HepG2 (cell line): Measurements from ENCODE around the gene NRL. TPM values are rescaled to one million over a fixed set of nuclear protein-coding genes. Genes with fewer than 3 reads are reported as not detected.

Experiments
- ATF6 ChIP-seq: sonication (generic); formaldehyde crosslinking; conservative IDR thresholded peaks from 2 replicates; pipeline ENCODE4 v1.4.0; 2020; ENCODE audit warnings: missing genetic modification reagents
- ATF7 ChIP-seq, 2 experiments: fragments of 450-650 bp in 1 of 2; sonication (generic) in 1 of 2; formaldehyde crosslinking in 1 of 2; IDR thresholded peaks; 2 replicates each; pipeline versions ENCODE4 v1.4.0 to v1.6.1; 2016 to 2020; ENCODE audit warnings: antibody characterized with exemption in 1 of 2, mild to moderate bottlenecking in 1 of 2, missing genetic modification reagents in 1 of 2
- BRCA1 ChIP-seq: sonication (generic); formaldehyde crosslinking; IDR thresholded peaks from 2 replicates; pipeline ENCODE4 v1.4.0; 2020; ENCODE audit warnings: missing genetic modification reagents
- CAMTA2 ChIP-seq: sonication (generic); formaldehyde crosslinking; IDR thresholded peaks from 2 replicates; pipeline ENCODE4 v1.4.0; 2020; ENCODE audit warnings: mild to moderate bottlenecking, missing genetic modification reagents, borderline replicate concordance
- CEBPG ChIP-seq: IDR thresholded peaks from 2 replicates; pipeline ENCODE4 v1.6.1; 2016
- CHCHD3 ChIP-seq: sonication (generic); formaldehyde crosslinking; IDR thresholded peaks from 2 replicates; pipeline ENCODE4 v1.8.0; 2022; ENCODE audit warnings: mild to moderate bottlenecking, missing genetic modification reagents, moderate library complexity
- CREM ChIP-seq, 2 experiments: sonication (generic) in 1 of 2; formaldehyde crosslinking in 1 of 2; IDR thresholded peaks; 2 replicates each; pipeline versions ENCODE4 v1.4.0 to v1.6.1; 2016 to 2020; ENCODE audit warnings: antibody characterized with exemption in 1 of 2, mild to moderate bottlenecking in 1 of 2, missing genetic modification reagents in 1 of 2
- DR1 ChIP-seq: sonication (generic); formaldehyde crosslinking; IDR thresholded peaks from 2 replicates; pipeline ENCODE4 v1.8.0; 2021; ENCODE audit warnings: mild to moderate bottlenecking, missing genetic modification reagents, inconsistent platforms
- ESRRA ChIP-seq: sonication (generic); formaldehyde crosslinking; IDR thresholded peaks from 2 replicates; pipeline ENCODE4 v1.5.1; 2020; ENCODE audit warnings: mild to moderate bottlenecking, low read depth, missing genetic modification reagents
- HOMEZ ChIP-seq: IDR thresholded peaks from 2 replicates; pipeline ENCODE4 v1.6.1; 2016; ENCODE audit warnings: low read depth
- MAFF ChIP-seq: IDR thresholded peaks from 2 replicates; pipeline ENCODE4 v1.6.1; 2011; ENCODE audit warnings: low read depth, low read length, improper control_type of control experiment
- MEF2D ChIP-seq: sonication (generic); formaldehyde crosslinking; IDR thresholded peaks from 2 replicates; pipeline ENCODE4 v1.5.1; 2020; ENCODE audit warnings: mild to moderate bottlenecking, missing genetic modification reagents
- MIER2 ChIP-seq: IDR thresholded peaks from 2 replicates; pipeline ENCODE4 v1.6.1; 2016; ENCODE audit warnings: missing biosample characterization, missing genetic modification reagents
- MTF1 ChIP-seq: sonication (generic); formaldehyde crosslinking; IDR thresholded peaks from 2 replicates; pipeline ENCODE4 v1.5.0; 2020; ENCODE audit warnings: missing genetic modification reagents
- RBFOX2 ChIP-seq: fragments of 200-400 bp; formaldehyde crosslinking; IDR thresholded peaks from 2 replicates; pipeline ENCODE4 v1.6.1; 2017; ENCODE audit warnings: low read depth, mild to moderate bottlenecking, low read length
- SIN3A ChIP-seq: IDR thresholded peaks from 2 replicates; pipeline ENCODE4 v1.6.1; 2011; ENCODE audit warnings: low read depth, mild to moderate bottlenecking, control low read depth, low read length, borderline replicate concordance
- SMAD3 ChIP-seq: sonication (generic); formaldehyde crosslinking; IDR thresholded peaks from 2 replicates; pipeline ENCODE4 v1.4.0; 2020; ENCODE audit warnings: missing genetic modification reagents
- TBX3 ChIP-seq: fragments of 450-650 bp; IDR thresholded peaks from 2 replicates; pipeline ENCODE4 v1.6.1; 2017; ENCODE audit warnings: antibody characterized with exemption, mild to moderate bottlenecking, inconsistent platforms, borderline replicate concordance
- ZNF121 ChIP-seq: sonication (generic); formaldehyde crosslinking; IDR thresholded peaks from 2 replicates; pipeline ENCODE4 v1.5.0; 2020; ENCODE audit warnings: mild to moderate bottlenecking, missing genetic modification reagents
- ZNF33B ChIP-seq: sonication (generic); formaldehyde crosslinking; IDR thresholded peaks from 2 replicates; pipeline ENCODE4 v1.5.1; 2020; ENCODE audit warnings: mild to moderate bottlenecking, missing genetic modification reagents
- ZNF503 ChIP-seq: sonication (generic); formaldehyde crosslinking; IDR thresholded peaks from 2 replicates; pipeline ENCODE4 v1.4.0; 2020; ENCODE audit warnings: missing genetic modification reagents
- ZNF605 ChIP-seq: sonication (generic); formaldehyde crosslinking; IDR thresholded peaks from 2 replicates; pipeline ENCODE4 v1.8.0; 2022; ENCODE audit warnings: mild to moderate bottlenecking, missing genetic modification reagents
- ZNF614 ChIP-seq: IDR thresholded peaks from 2 replicates; pipeline ENCODE4 v1.6.1; 2018; ENCODE audit warnings: missing biosample characterization, missing genetic modification reagents, inconsistent platforms, borderline replicate concordance
- ZNF766 ChIP-seq: sonication (generic); formaldehyde crosslinking; IDR thresholded peaks from 2 replicates; pipeline ENCODE4 v1.5.0; 2020; ENCODE audit warnings: missing genetic modification reagents, borderline replicate concordance
- ZNF841 ChIP-seq: sonication (generic); formaldehyde crosslinking; IDR thresholded peaks from 2 replicates; pipeline ENCODE4 v1.8.1; 2023; ENCODE audit warnings: missing genetic modification reagents, borderline replicate concordance
- ZSCAN22 ChIP-seq: sonication (generic); formaldehyde crosslinking; IDR thresholded peaks from 2 replicates; pipeline ENCODE4 v1.4.0; 2020; ENCODE audit warnings: mild to moderate bottlenecking, missing genetic modification reagents
- polyA plus RNA-seq, 8 experiments: library from polyadenylated mRNA; depleted of rRNA in 3 of 8; stranded (reverse) in 7 of 8; unstranded in 1 of 8; fragments of >200 nt; fragmentation: Illumina TruSeq in 4 of 8; extraction: Trizol in 4 of 8; gene quantifications; 2 replicates each; pipeline versions ENCODE4 v1.2.1 to v1.2.3, GENCODE V29; 2011 to 2016; ENCODE audit warnings: low read depth in 4 of 8, missing spikeins in 1 of 8, mixed read lengths in 1 of 8; ENCODE audit not compliant: insufficient read depth in 1 of 8
- total RNA-seq, 5 experiments: library from RNA; depleted of rRNA; stranded (reverse); fragments of >200 nt; fragmentation: Illumina TruSeq; extraction: Trizol; gene quantifications; 2 replicates each; pipeline ENCODE4 v1.2.3, GENCODE V29; 2016; ENCODE audit warnings: low read depth in 1 of 5

Gene NRL
- total and polyA plus RNA-seq, 2 of the 13 experiments (the other 11 are each of a cell fraction or from before 2014, with no cell fraction given): 2.5 to 4.7 TPM

- no peak for TF ChIP-seq CAMTA2 (CRISPR knock-in tag)
- peak; percentile 84; the same call in 1 of the 2 replicates for TF ChIP-seq CREM (IDR thresholded peaks at IDR 0.05)
- peak; percentile 39; the same call in 1 of the 2 replicates for TF ChIP-seq CREM (CRISPR knock-in tag; IDR thresholded peaks at IDR 0.05)
- TF ChIP-seq ATF7 (IDR thresholded peaks at IDR 0.05): peak; percentile 74
- TF ChIP-seq ATF7 (CRISPR knock-in tag; IDR thresholded peaks at IDR 0.05): peak; percentile 99
- TF ChIP-seq ZNF503 (CRISPR knock-in tag): peak; percentile 95
- peak; percentile 86 for TF ChIP-seq ZNF121
- TF ChIP-seq CEBPG (CRISPR knock-in tag): peak; percentile 99
- no peak; the same call in 1 of the 2 replicates for TF ChIP-seq ZSCAN22
- peak; percentile 100 for TF ChIP-seq ZNF614 (CRISPR knock-in tag)
- peak; percentile 98 for TF ChIP-seq ZNF33B (CRISPR knock-in tag)
- peak; percentile 98 for TF ChIP-seq MEF2D
- TF ChIP-seq TBX3: peak; percentile 88; the same call in 1 of the 2 replicates
- peak; percentile 100 for TF ChIP-seq ESRRA (CRISPR knock-in tag)
- TF ChIP-seq MTF1 (CRISPR knock-in tag): peak; percentile 94
- TF ChIP-seq RBFOX2: peak; percentile 88
- TF ChIP-seq HOMEZ (CRISPR knock-in tag): peak; percentile 99
- no peak for TF ChIP-seq CHCHD3 (CRISPR knock-in tag)
- no peak for TF ChIP-seq ZNF841 (CRISPR knock-in tag)
- TF ChIP-seq SMAD3 (CRISPR knock-in tag): peak; percentile 97; the same call in 1 of the 2 replicates
- TF ChIP-seq DR1 (CRISPR knock-in tag): peak; percentile 86; the same call in 1 of the 2 replicates
- TF ChIP-seq MIER2 (CRISPR knock-in tag): peak; percentile 77; the same call in 1 of the 2 replicates
- peak; percentile 97 for TF ChIP-seq SIN3A
- TF ChIP-seq ATF6 (CRISPR knock-in tag): peak; percentile 81
- no peak; the same call in 1 of the 2 replicates for TF ChIP-seq MAFF
- peak; percentile 99 for TF ChIP-seq BRCA1
- peak; percentile 85; the same call in 1 of the 2 replicates for TF ChIP-seq ZNF766 (CRISPR knock-in tag)
- TF ChIP-seq ZNF605: no peak; the same call in 1 of the 2 replicates
These were observed 783 bp downstream of the NRL start (continued) for GRCh38 chr14:24113801-24114531.
